ENCODE results near the gene CLDN6. TPM values are rescaled to one million over a fixed set of nuclear protein-coding genes. Genes with fewer than 3 reads are reported as not detected.
"Not testable (repeated sequence)": the region's sequence is repeated elsewhere in the genome, so short reads cannot be mapped to it uniquely, and the experiment has no call there.

The CLDN6 gene
- total RNA-seq, 1 experiment from 2014 or later, result 0.49 TPM

DNA sequence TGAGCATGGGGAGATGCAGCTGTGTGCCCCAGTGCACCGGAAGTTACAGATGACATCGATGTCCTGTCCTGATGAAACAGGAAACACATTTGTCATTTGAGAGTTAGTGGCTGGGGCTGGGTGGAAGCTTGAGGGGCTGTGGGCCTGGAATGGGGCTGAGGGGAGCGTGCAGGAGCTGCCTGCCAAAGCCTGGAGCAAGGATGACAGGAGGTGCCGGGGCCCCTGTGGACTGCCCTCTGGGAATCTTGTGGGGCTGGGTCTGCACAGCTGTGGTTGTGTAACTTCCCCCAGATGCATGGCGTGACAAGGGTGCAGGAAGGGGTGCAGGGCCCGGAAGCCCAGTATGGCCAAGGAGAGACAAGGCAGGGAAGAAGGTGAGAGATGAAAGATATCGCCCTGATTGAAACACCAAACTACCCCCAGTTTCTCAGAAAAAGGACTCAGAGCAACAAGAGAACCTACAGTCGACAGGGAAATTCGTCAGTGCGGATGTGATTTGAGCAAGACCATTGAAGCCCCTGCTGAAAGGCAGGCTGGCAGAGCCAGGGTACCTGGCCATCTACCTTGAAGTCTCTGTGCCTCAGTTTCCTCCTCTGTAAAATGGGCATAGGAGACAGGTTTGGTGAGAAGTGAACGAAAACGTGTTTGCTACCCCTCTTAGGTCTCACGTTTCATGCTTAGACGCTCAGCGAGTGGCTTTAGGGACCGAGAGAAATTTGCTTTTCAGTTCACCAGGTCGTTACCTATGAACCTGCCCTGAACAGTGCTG lies 37.2 kb upstream of the CLDN6 start:
- no peak for TF ChIP-seq ZFX (IDR thresholded peaks at IDR 0.05)
- no peak for TF ChIP-seq EGR1 (IDR thresholded peaks at IDR 0.05; ENCODE audit: low read depth)
- TF ChIP-seq, protein P1, sequence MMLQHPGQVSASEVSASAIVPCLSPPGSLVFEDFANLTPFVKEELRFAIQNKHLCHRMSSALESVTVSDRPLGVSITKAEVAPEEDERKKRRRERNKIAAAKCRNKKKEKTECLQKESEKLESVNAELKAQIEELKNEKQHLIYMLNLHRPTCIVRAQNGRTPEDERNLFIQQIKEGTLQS (IDR thresholded peaks at IDR 0.05), result no peak
- no peak for TF ChIP-seq ZNF274 (IDR thresholded peaks at IDR 0.05; ENCODE audit: low read depth, low read length)
- no peak for TF ChIP-seq POLR2AphosphoS5 (IDR thresholded peaks at IDR 0.05; ENCODE audit: low read depth, low read length)
- TF ChIP-seq, protein P2, sequence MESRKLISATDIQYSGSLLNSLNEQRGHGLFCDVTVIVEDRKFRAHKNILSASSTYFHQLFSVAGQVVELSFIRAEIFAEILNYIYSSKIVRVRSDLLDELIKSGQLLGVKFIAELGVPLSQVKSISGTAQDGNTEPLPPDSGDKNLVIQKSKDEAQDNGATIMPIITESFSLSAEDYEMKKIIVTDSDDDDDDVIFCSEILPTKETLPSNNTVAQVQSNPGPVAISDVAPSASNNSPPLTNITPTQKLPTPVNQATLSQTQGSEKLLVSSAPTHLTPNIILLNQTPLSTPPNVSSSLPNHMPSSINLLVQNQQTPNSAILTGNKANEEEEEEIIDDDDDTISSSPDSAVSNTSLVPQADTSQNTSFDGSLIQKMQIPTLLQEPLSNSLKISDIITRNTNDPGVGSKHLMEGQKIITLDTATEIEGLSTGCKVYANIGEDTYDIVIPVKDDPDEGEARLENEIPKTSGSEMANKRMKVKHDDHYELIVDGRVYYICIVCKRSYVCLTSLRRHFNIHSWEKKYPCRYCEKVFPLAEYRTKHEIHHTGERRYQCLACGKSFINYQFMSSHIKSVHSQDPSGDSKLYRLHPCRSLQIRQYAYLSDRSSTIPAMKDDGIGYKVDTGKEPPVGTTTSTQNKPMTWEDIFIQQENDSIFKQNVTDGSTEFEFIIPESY (IDR thresholded peaks at IDR 0.05; ENCODE audit: extremely low read depth, insufficient replicate concordance, low read length), result no peak
- TF ChIP-seq, protein P3, sequence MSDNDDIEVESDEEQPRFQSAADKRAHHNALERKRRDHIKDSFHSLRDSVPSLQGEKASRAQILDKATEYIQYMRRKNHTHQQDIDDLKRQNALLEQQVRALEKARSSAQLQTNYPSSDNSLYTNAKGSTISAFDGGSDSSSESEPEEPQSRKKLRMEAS (IDR thresholded peaks at IDR 0.05), result no peak
- TF ChIP-seq POLR2A (IDR thresholded peaks at IDR 0.05; ENCODE audit: borderline replicate concordance, extremely low read depth, insufficient read depth, insufficient read length), result no peak
- ATAC-seq (no peak), DNase-seq (ENCODE audit: low read depth, low spot score) (no peak)
- no peak overlapping the region for H2AFZ ChIP-seq (ENCODE audit: low read depth, low read length, poor library complexity, severe bottlenecking)
- H3K79me2 ChIP-seq (ENCODE audit: insufficient read depth, low read length), result no peaks in the 10 kb centered on the region
- intact Hi-C loops (cut with micrococcal nuclease), result loop anchor here (10.0 kb wide), 1 partner anchor 120 kb away; no protein-coding TSS in a partner anchor
- peaks cover 0 to 21% of the 10 kb centered on the region in 2 experiments; a peak in 3 of 4 replicates for H3K4me1 ChIP-seq (ENCODE audit: control insufficient read depth in 1 of 2, insufficient read depth in 2 of 2, low read length in 2 of 2)
- H3K9me3 ChIP-seq (ENCODE audit: control insufficient read depth in 1 of 2, insufficient read depth in 1 of 2, low read depth in 1 of 2, low read length in 2 of 2), result no peaks in the 10 kb centered on the region
- CTCF ChIA-PET, result no interaction called here
- no peak overlapping the region for H3K9ac ChIP-seq (ENCODE audit: low read length)
- H4K20me1 ChIP-seq (ENCODE audit: insufficient read depth), result no peaks in the 10 kb centered on the region
- H3K4me3 ChIP-seq (replicated peaks in 1 of 2; ENCODE audit: low read depth in 1 of 2, low read length in 2 of 2), result no peak overlapping the region
- H3K4me2 ChIP-seq (ENCODE audit: low read length), result no peak overlapping the region
- no peak overlapping the region for H3K27ac ChIP-seq (ENCODE audit: low read depth, low read length)
- RAD21 ChIA-PET (ENCODE audit: low non-redundant PET in 1 of 2, low total read pairs in 2 of 2, uncharacterized antibody in 2 of 2, unreplicated experiment in 2 of 2), result no interaction called here
- H3K36me3 ChIP-seq (ENCODE audit: control insufficient read depth in 1 of 2, insufficient read depth in 2 of 2, low read length in 2 of 2), result no peaks in the 10 kb centered on the region
- POLR2A ChIA-PET, result no interaction called here
- H3K27me3 ChIP-seq (ENCODE audit: insufficient read depth, low read length), result no peaks in the 10 kb centered on the region
- BruUV-seq (replicated peaks), result no TSS peak
- no peaks in the 10 kb centered on the region for H3K9me2 ChIP-seq (ENCODE audit: insufficient read depth)

DNA sequence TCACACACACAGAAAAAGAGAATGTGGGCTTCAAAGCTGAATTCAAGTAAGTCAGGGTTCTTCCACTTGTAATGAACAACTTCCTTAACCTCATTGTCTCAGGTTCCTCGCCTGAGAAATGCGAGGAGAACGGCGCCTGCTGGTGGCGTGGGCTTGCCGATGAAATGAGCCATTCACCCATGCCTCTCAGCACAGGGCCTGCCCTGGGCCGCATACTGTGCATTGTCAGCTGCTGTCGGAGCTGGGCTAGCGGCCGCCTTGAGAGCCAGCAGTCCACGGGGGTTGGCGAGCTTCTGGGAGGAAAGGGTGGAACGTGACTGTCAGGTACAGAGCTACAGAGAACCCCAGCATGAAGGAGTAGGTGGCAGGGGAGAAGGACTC lies 35.3 kb upstream of the CLDN6 start:
- BruUV-seq (replicated peaks); H3K79me2 ChIP-seq (ENCODE audit: insufficient read depth, low read length); H4K20me1 ChIP-seq (ENCODE audit: insufficient read depth); DNase-seq (ENCODE audit: low read depth, low spot score); CTCF ChIA-PET; POLR2A ChIA-PET; H3K4me2 ChIP-seq (ENCODE audit: low read length); H3K9me2 ChIP-seq (ENCODE audit: insufficient read depth); H3K36me3 ChIP-seq (ENCODE audit: control insufficient read depth in 1 of 2, insufficient read depth in 2 of 2, low read length in 2 of 2); H3K9ac ChIP-seq (ENCODE audit: low read length); H2AFZ ChIP-seq (ENCODE audit: low read depth, low read length, poor library complexity, severe bottlenecking); H3K4me3 ChIP-seq (replicated peaks in 1 of 2; ENCODE audit: low read depth in 1 of 2, low read length in 2 of 2); RAD21 ChIA-PET (ENCODE audit: low non-redundant PET in 1 of 2, low total read pairs in 2 of 2, uncharacterized antibody in 2 of 2, unreplicated experiment in 2 of 2); H3K4me1 ChIP-seq (ENCODE audit: control insufficient read depth in 1 of 2, insufficient read depth in 2 of 2, low read length in 2 of 2); H3K9me3 ChIP-seq (ENCODE audit: control insufficient read depth in 1 of 2, insufficient read depth in 1 of 2, low read depth in 1 of 2, low read length in 2 of 2); H3K27me3 ChIP-seq (ENCODE audit: insufficient read depth, low read length); H3K27ac ChIP-seq (ENCODE audit: low read depth, low read length): not testable (repeated sequence)
- intact Hi-C loops (cut with micrococcal nuclease), result loop anchor here (10.0 kb wide), 1 partner anchor 121 kb away; no protein-coding TSS in a partner anchor
- peak; percentile 48; the same call in 1 of the 2 replicates for ATAC-seq

DNA sequence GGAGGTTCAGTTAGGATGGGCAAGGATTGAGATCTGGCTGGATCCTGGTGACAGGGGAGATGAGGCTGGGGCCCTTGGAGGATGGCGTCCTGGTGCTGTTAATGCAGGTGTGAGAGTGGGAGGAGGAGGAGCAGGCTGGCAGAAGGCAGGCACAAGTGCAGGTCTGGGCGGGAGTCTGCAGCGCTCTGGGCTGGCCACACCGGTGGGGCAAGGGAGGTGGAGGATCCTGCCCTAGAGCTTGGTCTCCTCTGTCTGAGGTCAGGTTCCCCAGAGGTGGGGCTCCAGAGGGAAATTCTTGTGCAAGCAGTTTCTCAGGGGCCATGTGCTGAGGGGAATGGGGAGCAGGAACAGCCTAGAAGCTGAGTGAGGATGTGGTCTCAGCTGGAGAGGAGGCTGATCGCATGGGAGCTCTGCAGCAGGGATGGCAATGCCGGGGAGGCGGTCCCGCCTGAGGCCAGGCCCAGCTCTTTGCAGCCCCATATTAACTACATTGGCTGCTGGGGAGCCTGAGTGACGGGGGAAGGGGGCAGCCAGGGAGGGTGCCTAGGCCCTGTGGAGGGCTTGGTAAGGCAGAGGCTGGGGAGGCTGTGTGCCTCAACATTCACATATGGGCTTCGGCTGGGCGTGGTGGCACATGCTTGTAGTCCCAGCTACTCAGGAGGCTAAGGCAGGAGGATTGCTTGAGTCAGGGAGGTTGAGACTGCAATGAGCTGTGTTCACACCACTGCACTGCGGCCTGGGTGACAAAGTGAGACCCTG lies 34.8 kb upstream of the CLDN6 start:
- RAD21 ChIA-PET (ENCODE audit: low non-redundant PET in 1 of 2, low total read pairs in 2 of 2, uncharacterized antibody in 2 of 2, unreplicated experiment in 2 of 2); CTCF ChIA-PET: not testable (repeated sequence)
- ATAC-seq, result peak; percentile 24; the same call in 1 of the 2 replicates

More for the DNA sequence above, 34.8 kb upstream of the CLDN6 start:
- H3K36me3 ChIP-seq (ENCODE audit: control insufficient read depth in 1 of 2, insufficient read depth in 2 of 2, low read length in 2 of 2); H3K9ac ChIP-seq (ENCODE audit: low read length); H3K27me3 ChIP-seq (ENCODE audit: insufficient read depth, low read length); DNase-seq (ENCODE audit: low read depth, low spot score); H3K4me1 ChIP-seq (ENCODE audit: control insufficient read depth in 1 of 2, insufficient read depth in 2 of 2, low read length in 2 of 2); H3K9me3 ChIP-seq (ENCODE audit: control insufficient read depth in 1 of 2, insufficient read depth in 1 of 2, low read depth in 1 of 2, low read length in 2 of 2); H3K9me2 ChIP-seq (ENCODE audit: insufficient read depth); H3K4me3 ChIP-seq (replicated peaks in 1 of 2; ENCODE audit: low read depth in 1 of 2, low read length in 2 of 2); H3K79me2 ChIP-seq (ENCODE audit: insufficient read depth, low read length); H3K4me2 ChIP-seq (ENCODE audit: low read length); POLR2A ChIA-PET; BruUV-seq (replicated peaks); H2AFZ ChIP-seq (ENCODE audit: low read depth, low read length, poor library complexity, severe bottlenecking); H4K20me1 ChIP-seq (ENCODE audit: insufficient read depth); H3K27ac ChIP-seq (ENCODE audit: low read depth, low read length): not testable (repeated sequence)
- intact Hi-C loops (cut with micrococcal nuclease), result loop anchor here (10.0 kb wide), 1 partner anchor 122 kb away; no protein-coding TSS in a partner anchor

Measured in HCT116 (cell line).